ENCODE results near the gene DLG2.

DNA sequence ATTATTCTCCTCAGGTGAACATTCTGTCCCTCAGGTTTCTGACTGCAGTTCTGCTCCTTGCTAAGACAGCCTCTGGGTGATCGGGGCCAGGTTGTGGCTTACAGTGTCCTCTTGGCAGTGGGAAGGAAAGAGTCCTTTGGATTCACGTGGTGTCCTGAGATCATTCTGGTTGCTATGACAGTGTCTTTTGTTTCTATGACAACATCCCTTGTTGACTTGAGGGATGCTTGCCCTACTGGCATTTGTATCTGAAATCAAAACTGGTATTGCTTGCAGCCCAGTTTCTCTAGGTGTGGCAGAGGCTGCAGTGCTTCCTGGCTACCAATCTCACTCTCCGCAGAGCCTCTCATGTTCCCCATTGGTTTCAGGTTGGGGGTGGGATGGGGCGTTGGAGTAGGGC is 2189.2 kb downstream of the DLG2 start:
- no peak for TF ChIP-seq CTCF (IDR thresholded peaks at IDR 0.05)
- no peak for TF ChIP-seq POLR2A (IDR thresholded peaks at IDR 0.05)
